A673 (cell line): ENCODE measurements around the gene CEBPE. TPM values are rescaled to one million over a fixed set of nuclear protein-coding genes. Genes with fewer than 3 reads are reported as not detected.

ENCODE experiments used
- BruUV-seq: library from RNA; stranded (reverse); fragments of 400-500 nt; replicated peaks from 2 replicates; lab custom pipeline; 2021; lab: Mats Ljungman, UMichigan
- CTCF ChIA-PET: fragments of 300-600 bp; sonication (Branson Sonifier 250); formaldehyde crosslinking; loops from one replicate; lab custom pipeline; 2022; ENCODE audit warnings: antibody characterized with exemption; lab: Charles Lee
- POLR2A ChIA-PET: fragments of 300-600 bp; sonication (Branson Sonifier 250); formaldehyde crosslinking; loops from one replicate; lab custom pipeline; 2022; ENCODE audit warnings: antibody characterized with exemption; ENCODE audit not compliant: low non-redundant PET; lab: Charles Lee
- DNase-seq: peaks from one replicate; pipeline ENCODE4 v3.0.0-alpha.2; 2015; ENCODE audit warnings: low spot score
- H3K27ac ChIP-seq: fragments of 200-600 bp; sonication (generic); 2 replicates; pipeline ENCODE4 v1.5.1; 2016; ENCODE audit warnings: mixed run types, low read depth, mild to moderate bottlenecking, mixed read lengths, antibody characterized with exemption, low read length; ENCODE audit not compliant: poor library complexity, severe bottlenecking
- H3K27me3 ChIP-seq: fragments of 200-600 bp; sonication (generic); replicated peaks from 2 replicates; pipeline ENCODE4 v1.6.1; 2017; ENCODE audit warnings: mixed run types, low read depth, mild to moderate bottlenecking, mixed read lengths, antibody characterized with exemption, low read length; ENCODE audit not compliant: insufficient read depth, poor library complexity
- H3K36me3 ChIP-seq: fragments of 200-600 bp; sonication (generic); 2 replicates; pipeline ENCODE4 v1.6.1; 2016; ENCODE audit warnings: mixed run types, mild to moderate bottlenecking, mixed read lengths, antibody characterized with exemption, low read length; ENCODE audit not compliant: insufficient read depth, poor library complexity, severe bottlenecking
- H3K4me1 ChIP-seq: fragments of 200-600 bp; sonication (generic); 2 replicates; pipeline ENCODE4 v1.6.1; 2017; ENCODE audit warnings: mixed run types, mild to moderate bottlenecking, mixed read lengths, antibody characterized with exemption, low read length; ENCODE audit not compliant: insufficient read depth, poor library complexity, severe bottlenecking
- H3K4me3 ChIP-seq: fragments of 200-600 bp; sonication (generic); 2 replicates; pipeline ENCODE4 v1.5.1; 2016; ENCODE audit warnings: low read depth, mixed run types, mild to moderate bottlenecking, mixed read lengths, low read length; ENCODE audit not compliant: poor library complexity, severe bottlenecking
- H3K9me3 ChIP-seq: fragments of 200-600 bp; sonication (generic); 2 replicates; pipeline ENCODE4 v1.6.1; 2016; ENCODE audit warnings: mixed run types, low read depth, mild to moderate bottlenecking, mixed read lengths, antibody characterized with exemption, low read length; ENCODE audit not compliant: poor library complexity, severe bottlenecking
- CTCF ChIP-seq: fragments of 300-800, 200-600 bp; sonication (generic); conservative IDR thresholded peaks from 2 replicates; pipeline ENCODE4 v1.5.1; 2017; ENCODE audit warnings: low read depth, mild to moderate bottlenecking, antibody characterized with exemption, low read length, moderate library complexity, mixed read lengths
- EZH2 ChIP-seq: fragments of 200-600 bp; sonication (generic); IDR thresholded peaks from 2 replicates; pipeline ENCODE4 v1.6.1; 2017; ENCODE audit warnings: borderline replicate concordance, low read depth, mild to moderate bottlenecking, mixed read lengths, antibody characterized with exemption, low read length; ENCODE audit not compliant: poor library complexity, severe bottlenecking
- intact Hi-C: fragments of 100-400 bp; cut with micrococcal nuclease; formaldehyde crosslinking; loops from one replicate; pipeline ENCODE4 v1.10.0; 2022; ENCODE audit not compliant: unreplicated experiment
- total RNA-seq: library from RNA; stranded (reverse); gene quantifications from 2 replicates; pipeline ENCODE4 v1.2.3, GENCODE V29; 2021

Gene CEBPE
- total RNA-seq, 1 experiment from 2014 or later, result not detected

DNA sequence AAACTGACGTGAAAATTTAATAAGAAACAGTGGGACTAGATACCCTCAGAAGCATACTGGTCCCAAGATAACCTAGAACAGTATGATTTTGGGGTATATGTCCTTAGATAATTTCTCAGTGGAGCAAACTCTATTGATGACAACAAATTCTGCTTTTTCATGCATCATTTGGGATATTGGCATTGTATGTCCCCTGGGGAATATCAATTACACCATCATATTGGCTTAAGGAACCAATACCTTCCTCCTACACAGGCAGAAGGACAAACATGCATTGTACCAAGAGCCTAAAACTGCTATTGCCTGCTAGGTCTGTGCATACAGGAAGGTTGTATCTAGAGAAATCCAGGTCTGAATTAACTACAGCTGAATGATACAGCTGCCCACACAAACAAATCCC is 44.1 kb downstream of the CEBPE start:
- no peak for DNase-seq
- ChIA-PET POLR2A (no interaction called here), CTCF (no interaction called here)
- no peaks in the 10 kb centered on the region for H3K9me3 ChIP-seq
- peaks cover 11% of the 10 kb centered on the region for H3K4me1 ChIP-seq
- H3K4me3 ChIP-seq, result no peak overlapping the region
- no TSS peak for BruUV-seq
- H3K36me3 ChIP-seq, result peaks cover 76% of the 10 kb centered on the region
- no peaks in the 10 kb centered on the region for H3K27me3 ChIP-seq
- H3K27ac ChIP-seq, result no peak overlapping the region
- no peak for TF ChIP-seq CTCF
- TF ChIP-seq EZH2, result no peak
- intact Hi-C loops, result no loop called here

DNA sequence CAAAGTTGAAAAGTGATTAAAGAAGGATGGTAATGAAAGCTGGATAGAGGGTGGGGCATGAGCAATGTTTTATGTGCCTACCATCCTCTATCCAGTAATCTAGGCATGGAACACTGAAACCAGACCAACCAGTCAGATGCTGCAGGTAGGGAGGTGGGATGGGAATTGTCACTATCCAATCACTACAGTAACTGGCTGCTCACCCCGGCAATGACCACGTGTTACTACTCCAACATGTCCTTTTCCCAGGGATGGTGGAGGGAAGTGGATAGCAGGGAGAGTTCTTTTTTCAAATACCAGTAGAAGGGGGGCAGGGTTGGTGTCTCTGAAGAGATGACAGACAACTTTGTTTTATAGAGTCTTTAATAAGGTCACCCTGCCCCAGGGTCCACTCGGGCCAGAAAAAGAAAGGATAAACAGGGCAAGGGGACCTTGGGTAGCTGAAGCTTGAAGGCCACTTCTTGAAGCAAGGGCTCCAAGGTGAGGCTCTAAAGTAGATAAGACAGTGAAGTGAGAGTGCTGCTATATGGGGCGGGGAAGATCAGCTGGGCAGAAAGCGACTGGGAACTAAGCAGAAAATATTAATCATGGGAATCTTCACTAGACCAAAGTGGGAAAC is 47.0 kb downstream of the CEBPE start:
- peak overlapping the region; percentile 86 for H3K4me3 ChIP-seq
- no TSS peak for BruUV-seq
- H3K4me1 ChIP-seq, result peaks cover 30% of the 10 kb centered on the region
- peaks cover 71% of the 10 kb centered on the region for H3K36me3 ChIP-seq
- peak overlapping the region; percentile 90 for H3K27ac ChIP-seq
- no peak for DNase-seq
- H3K27me3 ChIP-seq, result no peaks in the 10 kb centered on the region
- CTCF ChIA-PET, result interaction anchor here (0.6 to 1.5 kb wide), 4 partner anchors 23 to 86 kb away, joined by 3 to 4 read pairs (median 4); partner anchors contain the start of genes ACIN1 and C14orf119
- POLR2A ChIA-PET, result interaction anchor here (0.5 to 0.7 kb wide), 4 partner anchors 23 to 115 kb away, joined by 3 to 11 read pairs (median 4); partner anchors contain the start of genes ACIN1, C14orf119 and HAUS4
- intact Hi-C loops, result no loop called here
- TF ChIP-seq CTCF (no peak), EZH2 (no peak)
- H3K9me3 ChIP-seq, result no peaks in the 10 kb centered on the region

DNA sequence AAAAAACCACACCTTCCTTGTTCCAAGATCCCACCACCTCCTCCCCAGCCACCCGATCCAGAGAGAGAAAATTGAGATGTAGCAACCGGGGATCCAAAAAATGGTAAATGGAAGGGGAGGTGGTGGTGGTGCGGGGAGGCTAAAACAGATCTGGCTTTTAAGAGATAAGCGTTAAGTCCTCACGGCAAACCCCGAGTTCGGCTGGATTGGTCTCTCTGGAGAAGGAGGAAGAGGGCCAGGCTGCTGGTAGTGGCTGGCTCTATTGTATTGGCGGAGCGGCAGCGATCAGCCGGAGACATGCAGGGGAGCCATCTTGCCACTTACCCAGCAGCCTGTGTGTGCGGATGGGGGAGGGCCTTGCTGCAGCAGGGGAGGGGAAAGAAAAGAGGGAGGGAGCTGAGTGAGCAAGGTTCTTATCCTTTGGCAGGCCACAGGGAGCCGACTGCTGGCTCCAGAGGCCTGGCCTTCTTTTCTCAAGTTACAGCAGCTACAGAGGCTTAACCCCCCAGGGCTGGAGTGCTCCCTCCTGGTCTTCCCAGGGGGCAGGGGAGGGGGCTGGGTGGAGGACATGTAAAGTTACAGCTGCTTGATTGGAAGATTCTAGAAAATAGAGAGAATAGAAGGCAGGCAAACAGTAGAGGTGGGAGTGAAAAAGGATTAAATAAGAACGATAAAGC is 47.7 kb downstream of the CEBPE start:
- Histone ChIP-seq H3K9me3 (no peaks in the 10 kb centered on the region), H3K4me1 (peaks cover 36% of the 10 kb centered on the region), H3K27me3 (no peaks in the 10 kb centered on the region), H3K4me3 (peak overlapping the region; percentile 86), H3K27ac (peak overlapping the region; percentile 90), H3K36me3 (peaks cover 71% of the 10 kb centered on the region)
- CTCF ChIA-PET, result interaction anchor here (0.5 to 1.5 kb wide), 5 partner anchors 11 to 85 kb away, joined by 3 to 4 read pairs (median 4); partner anchors contain the start of genes ACIN1 and C14orf119
- TF ChIP-seq CTCF (no peak), EZH2 (no peak)
- no TSS peak for BruUV-seq
- DNase-seq, result peak; percentile 96
- intact Hi-C loops, result no loop called here
- POLR2A ChIA-PET, result interaction anchor here (0.5 to 0.7 kb wide), 4 partner anchors 23 to 114 kb away, joined by 3 to 11 read pairs (median 4); partner anchors contain the start of genes ACIN1, C14orf119 and HAUS4
